ENCODE measurements around the gene IGFN1.
"Not testable (repeated sequence)": the region's sequence is repeated elsewhere in the genome, so short reads cannot be mapped to it uniquely, and the experiment has no call there.

IGFN1 gene

GRCh38 chr1:201250326-201251011, 59.8 kb downstream of the IGFN1 start:
- DNase-seq (ENCODE audit: low spot score): no peak

GRCh38 chr1:201251411-201251810, 60.8 kb downstream of the IGFN1 start:
- no peak for DNase-seq (ENCODE audit: low spot score)

GRCh38 chr1:201251851-201252430, 61.3 kb downstream of the IGFN1 start:
- DNase-seq (ENCODE audit: low spot score): no peak

GRCh38 chr1:201252944-201253371, 62.3 kb downstream of the IGFN1 start:
- DNase-seq (ENCODE audit: low spot score): no peak

- no peak for DNase-seq (ENCODE audit: low spot score)
Observed at GRCh38 chr1:201253411-201253810, 62.8 kb downstream of the IGFN1 start.

GRCh38 chr1:201253906-201254624, 63.4 kb downstream of the IGFN1 start:
- no peak for DNase-seq (ENCODE audit: low spot score)

- DNase-seq (ENCODE audit: low spot score): peak; percentile 70
Observed at GRCh38 chr1:201254625-201255478, 64.2 kb downstream of the IGFN1 start.

- DNase-seq (ENCODE audit: low spot score): no peak
Observed at GRCh38 chr1:201255479-201256362, 65.1 kb downstream of the IGFN1 start.

- not testable (repeated sequence) for DNase-seq (ENCODE audit: low spot score)
Observed at GRCh38 chr1:201258132-201258531, 67.5 kb downstream of the IGFN1 start.

- no peak for DNase-seq (ENCODE audit: low spot score)
Observed at GRCh38 chr1:201258763-201259230, 68.2 kb downstream of the IGFN1 start.

- DNase-seq (ENCODE audit: low spot score): no peak
Observed at GRCh38 chr1:201259476-201260235, 69.0 kb downstream of the IGFN1 start.

GRCh38 chr1:201260236-201260590, 69.6 kb downstream of the IGFN1 start:
- DNase-seq (ENCODE audit: low spot score): no peak

GRCh38 chr1:201260648-201261311, 70.2 kb downstream of the IGFN1 start:
- no peak for DNase-seq (ENCODE audit: low spot score)

- DNase-seq (ENCODE audit: low spot score): no peak
Observed at GRCh38 chr1:201261771-201262547, 71.3 kb downstream of the IGFN1 start.

GRCh38 chr1:201262963-201263608, 72.5 kb downstream of the IGFN1 start:
- DNase-seq (ENCODE audit: low spot score): no peak

- DNase-seq (ENCODE audit: low spot score): no peak
Observed at GRCh38 chr1:201264072-201264471, 73.4 kb downstream of the IGFN1 start.

GRCh38 chr1:201264554-201264953, 73.9 kb downstream of the IGFN1 start:
- DNase-seq (ENCODE audit: low spot score): no peak

GRCh38 chr1:201265756-201266155, 75.1 kb downstream of the IGFN1 start:
- no peak for DNase-seq (ENCODE audit: low spot score)

GRCh38 chr1:201266276-201266675, 75.7 kb downstream of the IGFN1 start:
- DNase-seq (ENCODE audit: low spot score): no peak

All from hematopoietic multipotent progenitor cell treated with erythropoietin and hydrocortisone succinate and interleukin-3 and kit ligand, for 17 days (in vitro differentiated cells).